NCI-H2196 (cell line): ENCODE results near the gene KIAA0040.

Experiments
- DNase-seq: peaks from one replicate; lab custom pipeline; 2025; ENCODE audit not compliant: unreplicated experiment; lab: John Stamatoyannopoulos, UW

The KIAA0040 gene

DNA sequence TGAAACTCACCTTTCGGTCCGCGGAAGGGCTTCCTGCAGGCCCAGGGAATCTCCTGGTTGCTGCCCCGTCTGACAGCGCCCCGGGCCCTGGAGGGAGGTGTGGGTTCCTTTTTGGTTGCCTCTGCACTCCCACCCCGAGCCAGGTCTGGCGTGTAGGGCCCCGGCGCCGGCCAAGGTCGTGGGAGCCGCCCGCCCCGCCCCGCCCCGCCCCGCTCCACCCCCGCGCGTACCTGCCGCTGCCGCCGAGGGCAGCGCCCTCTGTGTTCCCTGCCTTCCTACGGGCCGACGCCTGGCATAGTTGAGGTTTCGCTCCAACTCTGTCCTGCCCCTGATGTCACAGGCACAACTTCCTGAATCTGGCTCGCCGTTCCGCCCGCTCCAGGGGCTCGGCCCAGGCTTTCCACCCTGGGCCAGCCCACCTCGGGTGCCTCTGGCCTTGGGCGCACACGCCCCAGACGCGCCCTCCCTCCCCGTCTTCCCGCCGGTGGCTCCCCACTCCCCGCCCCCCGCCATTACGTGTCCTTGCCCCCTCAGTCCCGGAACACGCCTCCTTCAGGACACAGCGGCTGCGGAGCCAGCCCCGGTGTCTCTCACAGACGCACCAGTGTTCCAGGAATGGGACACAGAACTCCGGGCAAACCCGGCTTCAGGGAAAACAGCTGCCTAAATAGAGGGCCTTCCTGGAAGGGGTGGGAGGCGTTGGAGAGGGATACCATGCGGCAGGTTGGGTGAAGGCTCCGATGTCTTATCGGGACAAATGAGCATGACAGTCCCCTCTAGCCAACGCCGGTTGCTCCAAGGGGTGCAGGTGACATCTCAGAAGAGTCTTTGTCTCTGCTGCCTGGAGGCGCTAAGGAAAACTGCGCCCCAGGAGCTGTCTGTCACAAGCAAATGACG, at the start of gene KIAA0040:
Gene KIAA0040 (minus strand): TSS at position 147 of the 897 bp plus-strand sequence. CDS start 31,763 bp downstream, outside the sequence.
- peak; percentile 55 for DNase-seq

DNA sequence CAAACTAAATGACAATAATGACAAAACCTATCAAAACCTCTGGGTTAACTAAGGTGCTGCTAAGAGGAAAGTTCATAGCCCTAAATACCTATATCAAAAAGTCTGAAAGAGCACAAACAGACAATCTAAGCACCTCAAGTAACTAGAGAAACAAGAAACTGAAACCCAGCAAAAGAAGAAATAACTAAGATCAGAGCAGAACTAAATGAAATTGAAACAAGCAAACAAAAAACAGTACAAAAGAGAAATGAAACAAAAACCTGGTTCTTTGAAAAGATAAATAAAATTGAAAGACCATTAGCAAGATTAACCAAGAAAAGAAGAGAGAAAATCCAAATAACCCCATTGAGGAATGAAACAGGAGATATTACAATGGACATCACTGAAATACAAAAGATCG, 44.8 kb upstream of the KIAA0040 start:
- DNase-seq, result no peak

DNA sequence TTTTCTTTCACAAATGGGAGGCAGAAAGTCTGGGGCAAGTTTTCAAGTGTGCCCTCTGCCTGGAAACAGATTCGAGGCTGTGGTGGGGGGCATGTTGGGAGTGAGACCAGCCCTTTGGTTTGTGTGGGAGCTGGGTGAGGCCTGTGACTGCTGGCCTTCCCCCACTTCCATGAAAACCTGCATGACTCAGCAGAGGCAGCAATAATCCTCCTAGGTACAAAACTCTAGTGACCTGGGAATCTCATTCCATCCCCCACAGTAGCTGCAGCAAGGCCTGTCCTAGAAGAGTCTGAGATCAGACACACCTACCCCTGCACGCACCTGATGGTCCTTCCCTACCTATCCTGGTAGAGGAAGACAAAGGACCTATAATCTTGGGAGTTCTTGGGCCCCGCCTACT, 42.1 kb upstream of the KIAA0040 start:
- no peak for DNase-seq

DNA sequence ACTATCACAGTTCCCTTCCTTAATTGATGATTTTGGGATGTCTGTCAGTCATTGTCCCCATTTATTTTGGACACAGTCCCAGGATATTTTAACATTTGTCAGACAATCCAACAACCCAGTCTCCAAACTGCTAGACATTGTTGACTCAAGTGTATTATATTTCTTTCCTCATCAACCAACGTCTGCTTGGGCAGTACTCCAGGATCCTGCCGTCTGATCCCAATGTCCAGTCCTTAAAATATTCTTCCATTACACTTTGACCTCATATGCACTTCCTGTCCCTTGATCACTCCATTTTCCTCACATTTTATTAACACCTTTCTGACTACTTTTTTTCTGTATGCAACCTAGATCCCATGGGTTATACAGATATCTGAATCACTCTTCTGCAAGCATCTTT, 39.8 kb upstream of the KIAA0040 start:
- no peak for DNase-seq

DNA sequence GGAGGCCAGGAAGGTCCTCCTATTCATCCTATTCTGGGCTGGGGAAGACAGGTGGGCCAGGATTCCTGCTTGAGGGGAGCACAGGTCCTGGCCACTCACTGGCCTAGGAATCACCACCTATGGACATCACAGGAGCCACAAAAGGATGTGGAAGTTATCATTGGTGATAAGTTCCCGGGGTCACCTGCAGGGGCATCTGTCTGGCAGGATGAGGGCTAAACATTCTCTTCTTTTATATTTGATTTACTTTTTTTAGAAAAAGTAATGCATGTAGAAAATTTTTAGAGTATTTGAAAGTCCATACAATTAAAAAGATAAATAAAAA, 33.2 kb upstream of the KIAA0040 start:
- no peak for DNase-seq

DNA sequence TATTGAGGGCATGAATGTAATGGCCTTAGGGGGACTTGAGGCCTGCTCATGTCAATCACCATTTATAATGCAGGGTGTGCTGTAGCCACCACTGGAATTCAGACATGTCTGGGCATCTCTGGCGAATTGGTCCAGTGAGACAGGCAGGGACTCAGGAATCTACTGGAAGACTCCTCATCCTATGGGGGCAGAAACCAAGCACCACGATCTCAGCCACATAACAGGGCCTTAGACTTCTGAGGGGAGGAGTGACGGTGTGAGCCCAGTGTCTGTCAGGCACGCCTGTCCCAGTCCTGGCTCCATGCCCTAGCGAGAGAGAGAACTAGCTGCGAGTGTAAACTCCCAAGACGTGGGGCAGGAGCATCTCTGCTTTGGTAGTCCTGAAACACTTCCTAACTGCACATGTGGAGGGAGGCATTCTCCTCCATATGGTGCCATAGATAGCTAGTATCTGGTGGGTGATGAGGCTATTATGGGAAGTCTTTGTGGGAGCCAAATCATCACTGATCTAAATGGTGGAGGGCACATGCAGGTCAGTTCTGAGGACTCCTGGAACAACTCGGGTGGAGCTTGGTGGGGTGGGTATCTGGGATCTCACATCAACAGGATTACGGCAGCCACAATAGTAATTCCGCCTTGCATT, 29.8 kb upstream of the KIAA0040 start:
- DNase-seq, result no peak

DNA sequence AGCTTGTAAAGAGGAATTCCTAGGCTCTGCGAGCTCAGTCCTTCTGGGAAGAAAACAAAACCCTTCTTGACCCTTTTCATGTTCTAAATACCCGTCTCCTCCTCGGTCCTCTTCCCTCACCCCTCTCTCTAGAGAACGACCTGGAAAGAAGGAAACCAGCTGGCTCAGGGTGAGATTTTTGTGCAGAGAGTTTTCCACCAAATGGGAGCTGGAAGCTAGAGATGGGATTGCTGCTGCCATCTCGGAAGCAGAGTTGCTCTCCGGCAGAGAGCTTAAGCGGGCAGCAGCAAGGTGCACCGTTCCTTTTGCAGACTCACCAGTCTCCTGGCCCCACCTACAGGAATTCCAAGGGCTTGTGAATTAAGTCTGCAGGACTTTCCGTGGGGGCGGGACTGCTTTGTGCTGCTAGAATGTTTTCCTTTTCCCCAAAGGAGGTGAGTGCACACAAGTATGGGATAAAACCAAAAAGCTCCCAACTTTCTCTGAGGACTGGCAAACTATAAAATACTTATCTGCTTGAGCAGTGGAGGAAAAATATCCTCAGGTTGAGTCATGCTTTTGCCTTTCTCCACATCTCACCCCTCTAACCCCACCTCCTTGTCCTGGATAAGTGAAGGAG, 29.1 kb upstream of the KIAA0040 start:
- no peak for DNase-seq

DNA sequence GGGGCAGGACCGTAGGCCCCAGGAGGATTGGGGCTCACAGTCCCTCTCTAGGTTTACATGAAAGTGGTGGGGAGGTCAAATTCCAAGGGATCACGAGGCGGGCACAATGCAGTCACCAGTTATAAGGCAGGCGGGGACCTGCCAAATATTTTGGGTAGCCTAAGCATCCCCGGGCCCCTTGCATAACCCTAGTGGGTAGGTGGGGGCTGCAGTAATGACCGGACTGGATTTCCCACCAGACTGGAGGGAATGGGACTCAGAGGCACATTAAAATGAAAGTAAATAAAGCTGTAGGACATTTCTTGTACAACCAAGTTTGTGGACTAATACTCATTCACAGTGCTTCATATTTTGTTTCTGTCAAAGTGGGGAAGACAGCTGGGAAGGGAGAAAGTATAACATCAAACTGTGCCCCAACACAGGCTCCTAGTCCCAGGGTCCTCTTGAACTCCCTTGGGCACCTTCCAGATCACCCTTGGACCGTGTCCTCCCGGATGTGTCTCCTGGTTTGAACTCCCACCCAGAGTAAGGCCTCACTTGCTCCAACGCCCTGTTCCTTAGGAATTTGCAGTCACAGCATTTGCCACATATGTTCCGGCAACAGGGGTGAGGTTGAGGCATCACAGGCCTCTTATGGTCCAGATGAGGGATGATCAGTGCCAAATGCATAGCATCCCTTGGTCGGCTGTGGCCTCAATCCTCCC, 28.4 kb upstream of the KIAA0040 start:
- DNase-seq, result no peak

DNA sequence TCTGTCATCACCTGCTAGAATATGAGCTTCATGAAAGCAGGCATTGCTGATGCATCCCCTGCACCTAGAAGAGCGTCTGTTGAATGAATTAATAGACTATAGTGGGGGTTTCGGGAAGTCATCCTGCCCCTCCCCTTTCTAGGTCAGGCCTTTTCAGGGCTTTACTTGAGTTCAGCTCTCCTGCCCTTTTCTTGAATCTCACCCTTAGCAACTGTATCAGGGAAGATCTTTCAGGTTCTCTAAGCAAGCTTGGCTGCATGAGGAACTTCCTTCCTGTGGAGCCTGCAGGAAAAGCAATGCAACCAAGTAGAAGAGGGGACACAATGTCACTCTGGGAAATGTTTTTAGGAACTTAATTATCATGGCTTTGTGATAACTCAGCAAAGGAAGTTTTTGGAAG, 27.2 kb upstream of the KIAA0040 start:
- no peak for DNase-seq

DNA sequence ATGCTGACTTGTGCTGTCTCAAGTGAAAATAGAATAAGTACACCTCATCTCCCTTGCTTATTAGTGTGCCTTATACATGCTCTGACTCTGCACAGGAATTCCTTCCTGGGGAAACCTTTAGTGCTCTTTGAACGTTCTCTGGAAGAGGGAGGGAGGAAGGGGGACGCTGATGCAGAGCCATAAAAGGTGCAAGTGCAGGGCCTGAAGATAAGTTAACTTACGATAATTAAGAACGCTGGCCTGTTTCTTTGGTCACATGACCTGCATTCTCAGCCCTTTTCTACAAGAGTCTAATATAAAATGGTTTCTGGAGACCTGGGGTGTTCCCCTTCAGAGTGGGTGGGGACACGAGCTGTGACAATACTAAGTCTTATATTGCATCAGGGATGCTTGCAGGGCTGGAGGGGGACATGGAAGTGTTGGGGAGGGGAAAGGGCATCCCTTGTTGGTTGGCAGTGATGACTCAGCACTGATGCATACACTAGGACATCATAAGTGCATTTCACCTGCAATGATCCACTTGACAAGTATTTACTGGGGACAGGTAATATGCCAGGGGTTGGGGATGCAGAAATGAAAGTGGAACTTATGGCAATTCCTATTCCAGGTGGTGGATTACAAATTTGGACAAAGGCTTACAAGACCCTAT, 26.3 kb upstream of the KIAA0040 start:
- no peak for DNase-seq

DNA sequence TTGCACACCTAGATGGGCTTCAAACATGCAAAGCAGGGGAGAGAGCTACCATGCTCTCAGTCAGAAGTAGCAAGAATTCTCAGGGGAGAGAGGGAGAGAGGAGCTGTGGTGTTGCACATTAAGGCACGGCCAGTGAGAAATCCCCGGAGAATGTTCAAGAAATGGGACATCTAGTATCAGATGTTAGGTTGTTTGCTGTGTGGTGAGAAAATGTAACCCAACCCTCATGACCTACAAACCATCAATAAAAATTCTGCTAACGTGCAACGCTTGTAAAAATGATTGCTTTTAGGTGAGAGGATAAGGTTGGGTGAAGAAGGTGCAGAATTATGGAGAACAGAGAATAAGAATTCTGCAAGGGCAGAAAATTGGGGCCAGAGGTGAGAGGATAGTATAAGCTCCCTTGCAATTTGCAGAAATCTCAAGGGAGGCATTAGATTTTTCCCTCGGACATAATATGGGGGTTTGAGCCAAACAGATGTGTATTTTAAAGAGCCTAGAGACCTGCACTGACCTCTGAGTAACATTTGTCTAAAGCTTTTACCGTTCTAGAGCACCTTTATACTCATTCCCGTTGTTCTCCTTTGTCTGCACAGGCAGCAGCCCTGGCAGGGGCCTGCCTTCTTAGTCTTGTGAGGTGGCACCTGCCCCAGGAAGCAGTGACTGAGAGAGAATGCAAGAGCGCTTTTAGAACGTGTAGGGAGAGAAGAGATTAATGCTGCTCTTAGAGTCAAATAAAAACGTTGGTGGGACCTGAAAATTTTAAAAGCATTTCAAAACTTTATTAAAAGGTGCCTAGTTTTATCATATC, 25.4 kb upstream of the KIAA0040 start:
- no peak for DNase-seq

DNA sequence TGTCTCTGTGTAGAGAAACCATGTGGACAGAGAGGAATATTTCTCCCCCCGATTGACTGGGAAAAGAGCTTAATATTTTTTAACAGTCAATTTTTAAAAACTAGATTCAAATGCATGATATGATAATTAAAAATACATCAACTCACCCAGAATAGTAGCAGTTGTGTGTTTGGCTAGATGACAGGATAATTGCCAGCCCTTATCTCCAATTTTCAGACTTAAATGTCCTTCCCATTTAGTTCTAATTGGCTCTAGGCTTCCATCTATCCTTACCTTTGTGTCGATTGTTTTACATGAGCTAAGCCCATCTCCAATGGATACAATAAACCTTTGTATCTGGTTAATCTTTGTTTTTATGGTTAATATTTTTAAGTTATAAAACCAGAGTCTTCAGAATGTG, 23.9 kb upstream of the KIAA0040 start:
- DNase-seq, result no peak

DNA sequence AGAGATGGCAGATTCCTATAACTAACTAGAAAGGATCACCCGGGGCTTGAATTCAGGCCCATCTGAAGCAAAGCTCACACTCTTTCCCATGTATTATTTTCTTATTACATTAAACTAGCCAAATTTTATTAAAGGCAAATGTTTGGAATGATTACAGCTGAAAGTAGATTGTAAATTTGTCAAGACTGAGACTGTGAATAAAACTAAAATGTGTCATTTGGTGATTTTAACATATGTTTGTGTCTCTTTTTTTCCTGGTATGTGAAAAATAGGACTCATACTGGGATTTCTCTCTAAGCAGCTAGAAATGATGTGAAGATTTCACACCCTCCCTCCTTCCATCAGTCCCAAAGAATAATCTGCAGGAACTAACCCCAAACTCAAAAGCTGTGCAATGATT, 19.1 kb upstream of the KIAA0040 start:
- no peak for DNase-seq

DNA sequence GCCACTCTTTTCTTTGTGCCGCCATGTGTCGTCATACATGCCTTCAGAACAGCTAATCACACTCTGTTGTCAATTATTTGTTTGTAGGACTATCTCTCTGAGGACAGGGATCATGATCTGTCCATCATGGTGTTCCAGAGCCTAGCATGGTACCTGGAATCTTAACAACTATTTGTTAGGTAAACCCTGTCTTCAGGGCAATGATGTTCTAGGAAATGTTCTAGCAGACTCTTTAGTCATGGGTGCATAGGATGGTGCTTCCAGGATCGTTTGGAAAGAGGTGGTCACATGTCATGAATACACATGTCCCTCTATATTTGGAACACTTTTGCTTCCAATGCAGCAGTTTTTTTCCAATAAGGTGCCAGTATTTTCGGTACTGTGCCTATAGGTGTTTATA, 18.2 kb upstream of the KIAA0040 start:
- DNase-seq, result no peak

DNA sequence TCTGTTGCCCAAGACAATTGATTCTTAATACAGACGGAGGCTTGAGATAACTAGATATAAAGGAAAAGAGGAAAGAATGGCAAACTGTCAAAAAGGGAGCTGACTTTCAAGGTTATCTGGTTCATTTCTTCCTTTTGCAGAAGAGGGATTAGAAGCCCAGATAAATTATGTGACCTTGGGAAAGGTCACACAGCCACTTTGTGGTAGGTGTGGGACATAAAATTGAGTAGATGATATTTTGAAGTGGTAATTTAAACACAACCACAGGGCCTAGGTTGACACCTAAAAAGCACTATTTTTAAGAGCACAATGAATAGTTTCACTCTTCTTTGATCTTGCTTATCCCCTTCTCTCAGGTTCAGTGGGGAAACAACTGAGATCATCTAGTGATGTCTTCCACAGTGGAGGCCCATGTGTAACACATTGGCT, 16.9 kb upstream of the KIAA0040 start:
- DNase-seq, result no peak

DNA sequence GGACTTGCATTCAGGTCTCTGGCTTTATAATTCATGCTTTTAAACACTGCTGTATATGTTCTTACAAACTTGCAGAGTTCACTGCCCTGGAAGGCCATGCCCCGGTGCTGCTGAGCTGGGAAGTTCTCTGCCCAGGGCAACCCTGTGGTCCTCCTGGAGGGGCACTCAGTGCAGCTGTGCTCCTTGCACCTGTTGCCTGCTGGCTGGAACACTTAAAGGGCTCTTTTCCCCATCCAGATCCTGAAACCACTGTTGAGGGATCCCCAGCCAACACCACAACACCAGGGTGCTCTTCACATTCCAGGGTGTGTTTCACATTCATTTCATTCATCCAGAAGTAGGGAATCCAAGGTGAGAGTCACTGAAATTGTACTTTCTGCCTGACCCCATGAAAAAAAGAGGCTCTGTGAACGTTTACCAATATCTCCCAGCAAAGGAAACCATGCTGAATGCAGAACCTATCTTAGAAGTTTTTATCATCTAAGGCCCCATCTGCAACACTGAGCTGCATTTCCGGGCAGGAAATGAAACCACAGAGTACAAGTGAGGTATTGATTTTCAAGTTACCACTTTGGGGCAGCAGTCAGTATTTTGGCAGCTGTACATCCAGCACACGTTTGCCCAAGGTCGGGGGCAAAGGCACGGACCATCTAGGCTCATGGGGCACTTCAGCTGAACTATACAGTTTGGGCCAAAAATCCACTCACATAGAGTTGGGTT, 16.4 kb upstream of the KIAA0040 start:
- no peak for DNase-seq

DNA sequence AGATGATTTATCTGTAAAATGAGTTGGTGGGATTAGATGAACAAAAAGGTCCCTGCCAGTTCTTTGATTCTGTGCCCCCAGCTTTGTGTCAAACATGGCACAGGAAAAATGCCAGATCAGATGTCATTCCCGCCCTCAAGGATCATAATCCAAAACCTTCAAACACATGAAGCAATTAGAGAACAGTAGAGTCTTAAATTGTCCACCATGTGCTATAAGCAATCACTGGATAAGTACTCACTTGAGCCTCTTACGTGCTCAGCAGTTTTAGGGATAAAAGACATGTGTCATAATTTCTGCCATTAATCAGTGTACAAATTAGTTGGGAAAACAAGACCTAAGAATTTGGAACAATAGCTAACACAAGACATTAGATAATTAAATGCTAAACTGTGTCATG, 15.4 kb upstream of the KIAA0040 start:
- DNase-seq, result no peak

DNA sequence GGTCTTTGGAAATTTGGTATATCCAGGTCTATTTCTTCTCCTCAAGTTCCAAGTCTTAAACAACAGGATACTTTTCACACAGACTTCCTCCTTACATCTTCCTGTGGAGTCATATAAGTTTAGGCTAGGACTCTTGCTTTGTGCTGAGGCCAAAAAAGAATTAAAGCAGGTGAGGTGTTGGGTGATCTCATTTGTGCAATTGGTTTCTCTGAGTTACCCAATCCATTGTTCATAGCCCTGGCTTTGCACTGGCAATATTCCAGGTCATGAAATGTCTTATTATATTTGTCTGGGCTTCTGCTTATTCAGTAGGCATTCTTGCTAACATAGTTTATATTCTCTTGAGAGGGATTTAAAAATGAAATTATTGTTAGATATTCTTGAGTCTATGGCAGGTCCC, 14.1 kb upstream of the KIAA0040 start:
- no peak for DNase-seq

DNA sequence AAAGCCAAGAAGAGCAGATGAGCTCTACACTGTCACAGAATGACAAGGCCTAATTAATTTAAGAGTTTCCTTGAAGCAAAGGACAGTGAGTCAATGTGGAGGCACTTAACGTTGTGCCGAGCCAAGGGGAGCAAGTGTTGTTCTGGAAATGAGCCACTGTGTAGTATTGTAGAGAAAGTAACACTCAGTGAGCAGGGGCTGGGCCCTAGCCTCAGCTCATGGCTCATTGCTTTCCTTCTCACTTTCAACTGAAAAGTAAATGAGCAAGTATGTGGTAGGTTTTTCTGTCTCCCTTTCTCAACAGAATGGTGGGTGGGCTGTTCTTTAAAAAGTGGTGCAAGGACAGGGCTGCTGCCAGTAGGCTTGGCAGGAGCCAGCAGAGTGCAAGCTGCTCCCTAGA, 11.8 kb upstream of the KIAA0040 start:
- DNase-seq, result no peak
